ENCODE data around the gene DDX20.

GRCh38 chr1:111755331-111756123, at the start of gene DDX20:
- TF ChIP-seq REST (IDR thresholded peaks at IDR 0.05; ENCODE audit: insufficient read depth in 1 of 2, low read depth in 2 of 2, low read length in 2 of 2) = 0 out of 4 replicates have a peak, but pooled peaks have one; percentile 14 to 16
- TF ChIP-seq TAF1 (IDR thresholded peaks at IDR 0.05; ENCODE audit: borderline replicate concordance, insufficient read depth, low read length) = peak; percentile 94
- TF ChIP-seq POLR2AphosphoS5 (IDR thresholded peaks at IDR 0.05; ENCODE audit: low read depth, low read length) = peak; percentile 87
